HT1080 (cell line): Measurements from ENCODE around the gene CEP250. TPM values are rescaled to one million over a fixed set of nuclear protein-coding genes. Genes with fewer than 3 reads are reported as not detected.
"Not testable (repeated sequence)": the region's sequence is repeated elsewhere in the genome, so short reads cannot be mapped to it uniquely, and the experiment has no call there.

ENCODE experiments used
- DNase-seq: peaks from one replicate; pipeline ENCODE4 v3.0.0-alpha.2; 2015; ENCODE audit warnings: low read depth
- total RNA-seq: library from RNA; depleted of rRNA; stranded (reverse); fragments of >200 nt; shearing (Covaris generic); gene quantifications from 2 replicates; pipeline ENCODE4 v1.2.3, GENCODE V29; 2014

Gene CEP250
- total RNA-seq, 1 experiment from 2014 or later: 51.7 TPM

GRCh38 chr20:35456700-35457099 is 1.3 kb downstream of the CEP250 start:
- DNase-seq: not testable (repeated sequence)

DNA sequence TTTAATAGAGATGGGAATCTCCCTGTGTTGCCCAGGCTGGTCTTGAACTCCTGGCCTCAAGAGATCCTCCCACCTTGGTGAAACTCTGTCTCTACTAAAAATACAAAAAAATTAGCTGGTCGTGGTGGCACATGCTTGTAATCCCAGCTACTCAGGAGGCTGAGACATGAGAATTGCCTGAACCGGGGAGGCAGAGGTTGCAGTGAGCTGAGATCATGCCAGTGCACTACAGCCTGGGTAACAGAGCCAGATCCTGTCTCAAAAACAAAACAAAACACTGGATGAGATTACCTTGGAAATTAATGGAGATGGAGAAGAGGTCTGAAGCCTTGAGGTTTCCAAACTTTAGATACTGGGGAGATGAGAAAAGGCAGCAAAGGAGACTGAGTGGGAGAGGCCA is 2.1 kb downstream of the CEP250 start:
- not testable (repeated sequence) for DNase-seq

DNA sequence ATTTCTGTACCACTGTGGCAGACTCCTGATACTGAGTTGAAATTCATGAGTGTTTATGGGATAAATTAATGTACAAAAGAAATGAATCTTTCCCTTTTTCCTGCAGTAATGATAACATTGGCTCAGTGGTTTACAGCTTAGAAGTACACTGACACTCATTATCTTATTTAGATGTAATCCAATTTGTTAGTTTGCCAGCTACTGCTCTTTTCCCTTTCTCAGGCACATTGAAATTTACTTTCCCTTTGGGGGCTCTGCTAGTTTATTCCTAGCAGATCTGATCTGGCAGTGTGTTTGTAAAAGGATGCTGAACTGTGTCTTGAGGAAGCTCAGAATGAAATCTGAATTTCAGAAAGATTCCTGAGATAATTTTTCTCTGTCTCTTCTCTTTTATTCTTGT is 3.0 kb downstream of the CEP250 start:
- no peak for DNase-seq

DNA sequence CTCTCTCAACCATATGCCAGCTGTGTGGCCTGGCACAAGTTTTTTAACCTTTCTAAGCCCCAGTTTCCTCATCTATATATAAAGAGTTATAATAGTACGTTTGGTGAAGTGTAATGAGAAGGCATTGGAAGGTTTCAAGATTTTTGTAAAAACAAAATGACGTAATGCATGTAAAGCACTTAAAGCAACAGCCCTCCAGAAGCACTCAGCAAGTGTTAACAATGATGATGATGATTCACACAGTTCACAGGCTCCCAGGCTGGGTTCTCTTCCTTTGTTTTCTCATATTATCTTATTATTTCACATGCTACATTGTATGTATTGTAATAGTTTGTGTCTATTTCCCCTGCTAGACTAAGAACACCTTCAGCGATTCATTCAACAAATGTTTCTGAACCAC is 6.2 kb downstream of the CEP250 start:
- no peak for DNase-seq

DNA sequence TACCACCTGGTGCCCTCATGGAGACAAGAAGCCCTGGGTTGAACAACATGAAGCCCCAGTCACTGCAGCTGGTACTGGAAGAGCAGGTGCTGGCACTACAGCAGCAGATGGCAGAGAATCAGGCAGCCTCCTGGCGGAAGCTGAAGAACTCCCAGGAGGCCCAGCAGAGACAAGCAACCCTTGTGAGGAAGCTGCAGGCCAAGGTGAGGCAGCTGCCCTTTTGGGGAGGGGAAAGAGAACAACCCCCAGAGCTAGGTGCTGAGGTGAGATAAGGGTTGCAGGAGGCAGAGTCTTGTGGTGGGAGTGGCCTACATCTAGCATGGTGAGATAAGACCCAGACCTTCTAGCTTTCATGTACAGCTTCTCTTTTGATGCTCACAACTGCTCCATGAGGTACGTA is 7.0 kb downstream of the CEP250 start:
- no peak for DNase-seq

DNA sequence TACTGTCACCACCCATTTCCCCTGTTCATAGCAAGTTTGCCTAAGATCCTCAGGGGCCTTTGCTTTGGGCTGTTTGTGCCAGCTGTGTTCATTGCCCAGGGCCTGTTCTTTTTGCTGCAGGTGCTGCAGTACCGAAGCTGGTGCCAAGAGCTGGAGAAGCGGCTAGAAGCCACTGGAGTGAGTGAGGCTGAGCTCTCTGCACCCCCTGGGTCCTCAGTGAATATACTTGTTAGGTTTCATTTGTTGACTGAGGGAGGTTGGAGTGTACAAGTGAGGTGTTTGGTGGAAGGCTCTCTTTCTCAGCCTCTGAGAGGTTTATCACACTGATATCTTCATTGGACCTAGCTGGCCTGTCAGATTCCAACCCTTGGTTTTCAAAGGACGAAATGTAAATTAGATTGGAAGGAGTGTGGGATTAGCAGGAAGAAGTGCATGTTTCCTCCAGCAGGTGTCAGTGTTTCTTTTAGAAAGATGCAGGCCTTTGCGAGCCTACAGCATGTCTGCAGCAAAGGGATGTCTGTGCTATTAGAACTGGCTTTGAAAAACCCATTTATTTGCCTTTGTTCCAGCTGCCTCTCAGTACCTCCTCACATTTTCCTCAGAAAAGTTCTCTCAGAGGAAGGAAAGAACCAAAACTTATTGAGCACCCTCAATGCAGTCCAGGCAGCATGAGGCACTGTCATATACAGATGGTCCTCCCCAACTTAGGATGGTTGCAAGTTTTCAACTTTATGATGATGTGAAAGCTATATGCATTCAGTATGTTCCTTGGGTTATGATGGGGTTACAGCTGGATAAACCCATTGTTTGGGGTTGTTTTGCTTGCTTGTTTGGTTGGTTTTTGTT is 8.3 kb downstream of the CEP250 start:
- DNase-seq: peak; percentile 71

DNA sequence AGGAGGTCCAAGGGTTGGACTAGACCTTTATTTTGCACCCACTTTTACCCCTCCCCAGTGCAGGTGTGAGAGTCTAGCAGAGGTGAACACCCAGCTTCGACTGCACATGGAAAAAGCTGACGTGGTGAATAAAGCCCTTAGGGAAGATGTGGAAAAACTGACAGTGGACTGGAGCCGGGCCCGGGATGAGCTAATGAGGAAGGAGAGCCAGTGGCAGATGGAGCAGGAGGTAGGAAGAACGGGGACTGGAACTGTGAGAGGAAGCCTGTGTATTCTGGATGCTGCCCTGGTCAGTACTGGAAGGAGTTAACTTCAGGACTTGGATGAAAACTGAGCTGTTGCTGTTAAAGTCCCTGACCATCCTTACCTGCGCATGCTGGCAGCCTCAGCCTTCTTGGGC is 10.6 kb downstream of the CEP250 start:
- no peak for DNase-seq

- no peak for DNase-seq
These were observed 11.5 kb downstream of the CEP250 start for GRCh38 chr20:35466856-35467255.

DNA sequence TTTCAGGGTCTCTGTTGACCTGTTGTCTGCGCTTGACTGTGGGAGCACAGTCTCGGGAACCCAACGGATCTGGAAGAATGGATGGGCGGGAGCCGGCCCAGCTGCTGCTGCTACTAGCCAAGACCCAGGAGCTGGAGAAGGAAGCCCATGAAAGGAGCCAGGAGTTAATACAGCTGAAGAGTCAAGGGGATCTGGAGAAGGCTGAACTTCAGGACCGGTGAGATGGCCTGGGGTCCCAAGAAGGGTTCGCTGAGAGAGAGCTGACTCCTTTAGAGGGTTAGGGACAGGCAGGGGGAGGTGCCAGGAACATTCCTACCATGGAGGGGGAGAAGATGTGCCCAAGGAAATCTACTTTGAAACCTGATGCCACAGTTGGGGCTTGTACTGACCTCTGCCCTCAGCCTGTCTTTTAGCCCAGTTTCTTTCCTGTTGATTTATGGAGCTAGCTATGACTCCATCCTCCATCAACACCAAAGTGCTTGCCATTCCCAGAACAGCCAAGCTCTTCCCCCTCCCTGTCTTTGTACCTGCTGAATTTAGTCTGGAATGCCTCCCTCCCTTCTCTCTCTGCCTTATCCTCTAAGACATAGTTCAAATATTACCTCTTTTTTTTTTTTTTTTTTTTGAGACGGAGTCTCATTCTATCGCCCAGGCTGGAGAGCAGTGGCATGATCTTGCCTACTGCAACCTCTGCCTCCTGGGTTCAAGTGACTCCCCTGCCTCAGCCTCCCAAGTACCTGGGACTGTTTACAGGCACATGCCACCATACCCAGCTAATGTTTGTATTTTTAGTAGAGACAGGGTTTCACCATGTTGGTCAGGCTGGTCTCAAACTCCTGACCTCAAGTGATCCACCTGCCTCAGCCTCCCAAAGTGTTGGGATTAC is 12.2 kb downstream of the CEP250 start:
- DNase-seq: peak; percentile 65

GRCh38 chr20:35468671-35469334 is 13.4 kb downstream of the CEP250 start:
- no peak for DNase-seq

GRCh38 chr20:35472209-35472608 is 16.8 kb downstream of the CEP250 start:
- DNase-seq: no peak

- DNase-seq: no peak
These were observed 18.3 kb downstream of the CEP250 start for GRCh38 chr20:35473684-35474083.

DNA sequence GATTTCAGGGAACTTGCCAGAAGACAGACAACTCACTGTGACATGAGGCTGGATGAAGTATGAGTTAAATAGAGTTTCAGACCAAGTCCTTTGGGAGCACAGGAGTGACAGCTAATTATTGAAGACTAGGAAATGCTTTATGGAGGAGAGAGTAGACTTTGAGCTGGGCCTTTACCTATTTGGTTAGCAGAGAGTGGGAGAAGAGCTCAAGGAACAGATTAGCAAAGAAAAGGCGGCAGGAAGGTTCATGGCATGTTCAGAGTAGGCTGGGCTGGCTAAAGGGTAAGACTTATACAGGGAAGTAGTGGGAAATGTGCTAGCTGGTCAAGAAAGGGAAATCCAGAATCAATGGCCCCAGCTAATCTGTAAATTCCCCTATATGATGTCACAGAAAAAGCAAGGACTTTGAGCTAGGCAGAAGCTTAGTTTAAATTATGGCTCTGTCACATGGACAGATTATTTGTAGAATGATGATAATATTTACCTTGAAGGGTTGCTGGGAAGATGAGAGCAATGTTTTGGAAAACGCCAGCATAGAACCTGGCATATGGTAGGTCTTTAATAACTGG is 19.0 kb downstream of the CEP250 start:
- no peak for DNase-seq

DNA sequence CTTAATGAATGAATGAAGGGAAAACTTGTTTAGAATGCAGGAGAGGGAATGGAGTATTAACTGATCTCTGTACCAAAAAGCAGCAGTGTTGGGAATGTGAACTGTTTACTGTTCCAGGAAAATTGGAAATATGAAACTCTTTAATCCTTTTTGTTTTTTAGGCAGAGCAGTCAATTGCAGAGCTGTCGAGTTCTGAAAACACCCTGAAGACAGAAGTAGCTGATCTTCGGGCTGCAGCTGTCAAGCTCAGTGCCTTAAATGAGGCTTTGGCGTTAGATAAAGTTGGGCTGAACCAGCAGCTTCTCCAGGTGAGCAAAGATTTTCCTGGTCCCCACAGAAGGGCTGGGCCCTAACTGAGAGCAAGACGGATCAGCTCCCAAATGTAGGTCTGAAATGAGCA is 20.9 kb downstream of the CEP250 start:
- DNase-seq: no peak

DNA sequence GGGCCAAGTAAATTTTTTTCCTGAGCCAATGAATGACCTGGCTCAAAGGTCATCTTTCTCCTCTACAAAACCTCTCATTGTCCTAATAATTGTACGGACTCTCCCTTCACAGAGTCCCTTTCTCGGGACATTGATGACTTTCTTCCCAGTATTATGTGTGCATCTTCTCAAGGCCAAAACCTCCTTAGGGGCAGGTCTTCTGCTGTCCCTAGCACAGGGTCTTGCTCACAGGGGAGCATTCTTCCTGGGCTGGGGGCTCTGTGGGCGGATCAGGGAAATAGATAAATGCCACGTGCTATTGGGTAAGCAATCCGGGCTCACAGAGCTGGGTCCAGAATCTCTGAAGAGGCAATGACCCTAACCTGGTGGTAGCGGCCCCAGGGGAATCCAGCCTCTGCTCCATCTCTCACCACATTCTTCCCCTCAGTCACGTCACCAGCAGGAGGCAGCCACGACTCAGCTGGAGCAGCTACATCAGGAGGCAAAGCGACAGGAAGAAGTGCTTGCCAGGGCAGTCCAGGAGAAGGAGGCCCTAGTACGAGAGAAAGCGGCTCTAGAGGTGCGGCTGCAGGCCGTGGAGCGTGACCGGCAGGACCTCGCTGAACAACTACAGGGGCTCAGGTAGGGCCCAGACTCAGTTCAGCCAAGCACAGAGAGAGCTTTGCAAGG is 23.5 kb downstream of the CEP250 start:
- peak; percentile 5 for DNase-seq

- DNase-seq: no peak
These were observed 24.4 kb downstream of the CEP250 start for GRCh38 chr20:35479798-35480197.

- DNase-seq: no peak
These were observed 32.1 kb downstream of the CEP250 start for GRCh38 chr20:35487479-35487878.

GRCh38 chr20:35489717-35490116 is 34.3 kb downstream of the CEP250 start:
- DNase-seq: no peak

DNA sequence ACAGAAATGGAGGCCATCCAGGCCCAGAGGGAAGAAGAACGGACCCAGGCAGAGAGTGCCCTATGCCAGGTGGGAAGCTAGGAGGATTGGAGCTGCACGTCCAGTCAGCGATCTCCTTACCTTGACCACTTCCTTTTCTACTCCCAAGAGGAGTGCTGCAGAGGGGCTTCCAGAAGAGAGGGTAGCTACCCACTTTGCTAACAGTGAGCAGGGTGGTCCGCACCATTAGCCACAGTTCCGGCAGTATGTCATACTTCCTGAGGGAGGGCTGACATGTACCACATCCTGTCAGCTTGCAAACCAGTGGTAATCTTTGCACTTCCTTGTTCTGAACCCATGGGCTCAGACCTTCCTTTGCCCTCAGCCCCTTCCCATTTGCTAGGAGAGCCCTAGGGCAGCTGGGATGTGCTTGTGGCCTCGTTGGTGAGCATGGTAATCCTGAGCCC is 35.4 kb downstream of the CEP250 start:
- no peak for DNase-seq

GRCh38 chr20:35491823-35492222 is 36.4 kb downstream of the CEP250 start:
- peak; percentile 36 for DNase-seq

- DNase-seq: no peak
These were observed 37.0 kb downstream of the CEP250 start for GRCh38 chr20:35492352-35492751.
